HepG2 (cell line): Measurements from ENCODE around the gene POLR1H. TPM values are rescaled to one million over a fixed set of nuclear protein-coding genes. Genes with fewer than 3 reads are reported as not detected.

Experiments used
- HDAC6 ChIP-seq: fragments of 200-600 bp; sonication (generic); IDR thresholded peaks from 2 replicates; pipeline ENCODE4 v1.7.0; 2017; ENCODE audit warnings: mild to moderate bottlenecking, antibody characterized with exemption, low read length, low read depth
- KDM1A ChIP-seq: IDR thresholded peaks from 2 replicates; pipeline ENCODE4 v1.6.1; 2016; ENCODE audit warnings: missing compliant biosample characterization
- MEF2D ChIP-seq: sonication (generic); formaldehyde crosslinking; IDR thresholded peaks from 2 replicates; pipeline ENCODE4 v1.5.1; 2020; ENCODE audit warnings: mild to moderate bottlenecking, missing genetic modification reagents
- PCBP1 ChIP-seq: fragments of 200-400 bp; formaldehyde crosslinking; IDR thresholded peaks from 2 replicates; pipeline ENCODE4 v1.6.1; 2017; ENCODE audit warnings: mild to moderate bottlenecking, low read depth, low read length, borderline replicate concordance
- ZNF816 ChIP-seq: sonication (generic); formaldehyde crosslinking; IDR thresholded peaks from 2 replicates; pipeline ENCODE4 v1.8.0; 2022; ENCODE audit warnings: missing genetic modification reagents, mild to moderate bottlenecking, borderline replicate concordance
- ZSCAN30 ChIP-seq: sonication (generic); formaldehyde crosslinking; IDR thresholded peaks from 2 replicates; pipeline ENCODE4 v1.5.0; 2020; ENCODE audit warnings: mild to moderate bottlenecking, missing genetic modification reagents
- polyA plus RNA-seq, 8 experiments: library from polyadenylated mRNA; depleted of rRNA in 3 of 8; stranded (reverse) in 7 of 8; unstranded in 1 of 8; fragments of >200 nt; fragmentation: Illumina TruSeq in 4 of 8; extraction: Trizol in 4 of 8; gene quantifications; 2 replicates each; pipeline versions ENCODE4 v1.2.1 to v1.2.3, GENCODE V29; 2011 to 2016; ENCODE audit warnings: low read depth in 4 of 8, missing spikeins in 1 of 8, mixed read lengths in 1 of 8; ENCODE audit not compliant: insufficient read depth in 1 of 8
- total RNA-seq, 5 experiments: library from RNA; depleted of rRNA; stranded (reverse); fragments of >200 nt; fragmentation: Illumina TruSeq; extraction: Trizol; gene quantifications; 2 replicates each; pipeline ENCODE4 v1.2.3, GENCODE V29; 2016; ENCODE audit warnings: low read depth in 1 of 5
- TF ChIP-seq, protein P1 (sequence below): sonication (generic); formaldehyde crosslinking; IDR thresholded peaks from 2 replicates; pipeline ENCODE4 v1.9.0; 2022; ENCODE audit warnings: missing genetic modification reagents, mild to moderate bottlenecking, borderline replicate concordance
- TF ChIP-seq, protein P2 (sequence below): sonication (generic); formaldehyde crosslinking; IDR thresholded peaks from 2 replicates; pipeline ENCODE4 v1.5.1; 2020; ENCODE audit warnings: missing genetic modification reagents, mild to moderate bottlenecking, borderline replicate concordance
- TF ChIP-seq, protein P3 (sequence below): sonication (generic); formaldehyde crosslinking; IDR thresholded peaks from 2 replicates; pipeline ENCODE4 v1.5.0; 2020; ENCODE audit warnings: mild to moderate bottlenecking, missing genetic modification reagents

POLR1H gene
- total and polyA plus RNA-seq, 2 of the 13 experiments (the other 11 are each of a cell fraction or from before 2014, with no cell fraction given), result 61.4 to 79.8 TPM

- no peak for TF ChIP-seq HDAC6
- TF ChIP-seq KDM1A, result no peak
- TF ChIP-seq, protein P1, sequence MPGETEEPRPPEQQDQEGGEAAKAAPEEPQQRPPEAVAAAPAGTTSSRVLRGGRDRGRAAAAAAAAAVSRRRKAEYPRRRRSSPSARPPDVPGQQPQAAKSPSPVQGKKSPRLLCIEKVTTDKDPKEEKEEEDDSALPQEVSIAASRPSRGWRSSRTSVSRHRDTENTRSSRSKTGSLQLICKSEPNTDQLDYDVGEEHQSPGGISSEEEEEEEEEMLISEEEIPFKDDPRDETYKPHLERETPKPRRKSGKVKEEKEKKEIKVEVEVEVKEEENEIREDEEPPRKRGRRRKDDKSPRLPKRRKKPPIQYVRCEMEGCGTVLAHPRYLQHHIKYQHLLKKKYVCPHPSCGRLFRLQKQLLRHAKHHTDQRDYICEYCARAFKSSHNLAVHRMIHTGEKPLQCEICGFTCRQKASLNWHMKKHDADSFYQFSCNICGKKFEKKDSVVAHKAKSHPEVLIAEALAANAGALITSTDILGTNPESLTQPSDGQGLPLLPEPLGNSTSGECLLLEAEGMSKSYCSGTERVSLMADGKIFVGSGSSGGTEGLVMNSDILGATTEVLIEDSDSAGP, result no peak
- TF ChIP-seq ZSCAN30 (CRISPR knock-in tag), result no peak
- TF ChIP-seq, protein P2, sequence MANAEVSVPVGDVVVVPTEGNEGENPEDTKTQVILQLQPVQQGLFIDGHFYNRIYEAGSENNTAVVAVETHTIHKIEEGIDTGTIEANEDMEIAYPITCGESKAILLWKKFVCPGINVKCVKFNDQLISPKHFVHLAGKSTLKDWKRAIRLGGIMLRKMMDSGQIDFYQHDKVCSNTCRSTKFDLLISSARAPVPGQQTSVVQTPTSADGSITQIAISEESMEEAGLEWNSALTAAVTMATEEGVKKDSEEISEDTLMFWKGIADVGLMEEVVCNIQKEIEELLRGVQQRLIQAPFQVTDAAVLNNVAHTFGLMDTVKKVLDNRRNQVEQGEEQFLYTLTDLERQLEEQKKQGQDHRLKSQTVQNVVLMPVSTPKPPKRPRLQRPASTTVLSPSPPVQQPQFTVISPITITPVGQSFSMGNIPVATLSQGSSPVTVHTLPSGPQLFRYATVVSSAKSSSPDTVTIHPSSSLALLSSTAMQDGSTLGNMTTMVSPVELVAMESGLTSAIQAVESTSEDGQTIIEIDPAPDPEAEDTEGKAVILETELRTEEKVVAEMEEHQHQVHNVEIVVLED, result no peak
- no peak for TF ChIP-seq ZNF816
- TF ChIP-seq, protein P3, sequence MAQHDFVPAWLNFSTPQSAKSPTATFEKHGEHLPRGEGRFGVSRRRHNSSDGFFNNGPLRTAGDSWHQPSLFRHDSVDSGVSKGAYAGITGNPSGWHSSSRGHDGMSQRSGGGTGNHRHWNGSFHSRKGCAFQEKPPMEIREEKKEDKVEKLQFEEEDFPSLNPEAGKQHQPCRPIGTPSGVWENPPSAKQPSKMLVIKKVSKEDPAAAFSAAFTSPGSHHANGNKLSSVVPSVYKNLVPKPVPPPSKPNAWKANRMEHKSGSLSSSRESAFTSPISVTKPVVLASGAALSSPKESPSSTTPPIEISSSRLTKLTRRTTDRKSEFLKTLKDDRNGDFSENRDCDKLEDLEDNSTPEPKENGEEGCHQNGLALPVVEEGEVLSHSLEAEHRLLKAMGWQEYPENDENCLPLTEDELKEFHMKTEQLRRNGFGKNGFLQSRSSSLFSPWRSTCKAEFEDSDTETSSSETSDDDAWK (CRISPR knock-in tag), result no peak
- no peak for TF ChIP-seq PCBP1
- TF ChIP-seq MEF2D (CRISPR knock-in tag), result no peak
Observed at GRCh38 chr6:30073489-30074235, 12.6 kb downstream of the POLR1H start (continued).
